WERI-Rb-1 (cell line): Measurements from ENCODE around the gene BCHE.

Experiments used
- DNase-seq: peaks from one replicate; pipeline ENCODE4 v3.0.0-alpha.2; 2020
- H3K27ac ChIP-seq: fragments of 250-450 bp; sonication (Bioruptor Pico); 2 replicates; pipeline ENCODE4 v1.5.1; 2020; ENCODE audit warnings: mild to moderate bottlenecking, moderate library complexity
- H3K27me3 ChIP-seq: fragments of 250-450 bp; sonication (Bioruptor Pico); 2 replicates; pipeline ENCODE4 v1.5.1; 2021; ENCODE audit warnings: mild to moderate bottlenecking, low read depth, moderate library complexity; ENCODE audit not compliant: insufficient read depth, severe bottlenecking
- H3K36me3 ChIP-seq: fragments of 250-450 bp; sonication (Bioruptor Pico); 2 replicates; pipeline ENCODE4 v1.5.1; 2020; ENCODE audit warnings: mild to moderate bottlenecking, moderate library complexity
- H3K4me3 ChIP-seq: 2 replicates; pipeline ENCODE4 v1.5.1; 2011; ENCODE audit warnings: low read depth, mild to moderate bottlenecking, control low read depth, low read length
- H3K9me3 ChIP-seq: fragments of 250-450 bp; sonication (Bioruptor Pico); 2 replicates; pipeline ENCODE4 v1.5.1; 2021; ENCODE audit warnings: mild to moderate bottlenecking, moderate library complexity; ENCODE audit not compliant: severe bottlenecking
- TF ChIP-seq, protein P1 (sequence below): IDR thresholded peaks from 2 replicates; pipeline ENCODE4 v1.5.1; 2011; ENCODE audit warnings: low read depth, mild to moderate bottlenecking, control low read depth, inconsistent platforms, low read length

Gene BCHE

DNA sequence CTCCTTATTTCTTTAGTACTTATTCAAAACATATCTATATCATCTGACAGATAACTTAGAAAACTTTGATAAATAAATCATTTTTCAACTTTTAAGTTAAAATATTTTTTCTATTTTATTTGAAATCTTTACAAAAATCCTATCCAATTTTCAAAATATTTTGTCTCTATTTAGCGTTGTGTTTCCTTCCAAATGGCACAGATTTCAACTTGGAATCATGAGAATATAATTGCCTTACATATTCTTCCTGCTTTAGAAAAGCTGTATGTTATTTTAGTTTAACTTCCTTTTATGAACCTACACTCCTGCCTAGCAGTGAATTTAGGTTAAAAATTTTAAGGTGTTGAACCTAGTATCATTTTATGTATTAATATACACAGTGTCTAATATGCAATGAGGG, 38.2 kb downstream of the BCHE start:
- Histone ChIP-seq H3K36me3 (no peaks in the 10 kb centered on the region), H3K27ac (no peak overlapping the region), H3K27me3 (no peaks in the 10 kb centered on the region), H3K4me3 (no peak overlapping the region), H3K9me3 (no peaks in the 10 kb centered on the region)
- no peak for DNase-seq
- TF ChIP-seq, protein P1, sequence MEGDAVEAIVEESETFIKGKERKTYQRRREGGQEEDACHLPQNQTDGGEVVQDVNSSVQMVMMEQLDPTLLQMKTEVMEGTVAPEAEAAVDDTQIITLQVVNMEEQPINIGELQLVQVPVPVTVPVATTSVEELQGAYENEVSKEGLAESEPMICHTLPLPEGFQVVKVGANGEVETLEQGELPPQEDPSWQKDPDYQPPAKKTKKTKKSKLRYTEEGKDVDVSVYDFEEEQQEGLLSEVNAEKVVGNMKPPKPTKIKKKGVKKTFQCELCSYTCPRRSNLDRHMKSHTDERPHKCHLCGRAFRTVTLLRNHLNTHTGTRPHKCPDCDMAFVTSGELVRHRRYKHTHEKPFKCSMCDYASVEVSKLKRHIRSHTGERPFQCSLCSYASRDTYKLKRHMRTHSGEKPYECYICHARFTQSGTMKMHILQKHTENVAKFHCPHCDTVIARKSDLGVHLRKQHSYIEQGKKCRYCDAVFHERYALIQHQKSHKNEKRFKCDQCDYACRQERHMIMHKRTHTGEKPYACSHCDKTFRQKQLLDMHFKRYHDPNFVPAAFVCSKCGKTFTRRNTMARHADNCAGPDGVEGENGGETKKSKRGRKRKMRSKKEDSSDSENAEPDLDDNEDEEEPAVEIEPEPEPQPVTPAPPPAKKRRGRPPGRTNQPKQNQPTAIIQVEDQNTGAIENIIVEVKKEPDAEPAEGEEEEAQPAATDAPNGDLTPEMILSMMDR: no peak

DNA sequence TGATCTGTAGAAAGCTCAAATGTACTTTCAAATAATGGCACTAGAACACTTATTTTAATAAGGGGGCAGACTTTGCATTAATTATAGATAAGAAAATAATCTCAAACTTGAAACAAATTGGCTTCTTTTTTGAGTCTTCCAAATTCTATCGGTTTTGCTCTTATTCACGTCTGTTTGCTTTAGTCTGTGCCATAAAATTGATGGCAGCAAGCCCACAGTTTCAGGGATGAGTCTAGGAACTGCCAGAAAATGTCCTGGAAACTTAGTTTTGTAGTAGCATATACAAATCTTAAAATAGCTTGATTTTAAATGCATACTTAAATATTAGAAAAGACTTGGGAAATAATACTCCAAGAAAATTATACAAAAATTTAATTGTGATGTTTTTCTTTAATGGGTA, 39.7 kb downstream of the BCHE start:
- TF ChIP-seq, protein P1: no peak

DNA sequence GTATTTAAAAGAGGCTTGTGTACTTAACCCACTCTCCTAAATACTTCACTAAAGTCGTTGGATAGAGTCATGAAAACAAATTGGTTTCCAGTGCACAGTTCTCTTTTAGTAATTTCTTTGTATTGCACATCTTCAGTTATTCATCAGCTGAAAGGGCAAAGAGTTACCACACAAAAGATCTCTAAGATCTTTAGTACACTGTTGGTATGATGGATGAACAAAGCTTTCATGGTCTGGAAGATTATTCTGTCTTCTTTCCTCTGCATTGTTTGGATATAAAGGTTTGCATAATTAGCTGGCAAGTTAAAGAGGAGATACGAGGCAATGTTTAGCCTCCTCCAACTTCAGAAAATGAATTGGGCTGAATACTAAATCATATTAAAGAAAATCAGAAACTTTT, 40.5 kb downstream of the BCHE start:
- Histone ChIP-seq H3K9me3 (no peaks in the 10 kb centered on the region), H3K4me3 (no peak overlapping the region), H3K27me3 (no peaks in the 10 kb centered on the region), H3K36me3 (no peaks in the 10 kb centered on the region), H3K27ac (no peak overlapping the region)
- DNase-seq: no peak
- TF ChIP-seq, protein P1: no peak

More for the DNA sequence above, 39.7 kb downstream of the BCHE start:
- Histone ChIP-seq H3K36me3 (no peaks in the 10 kb centered on the region), H3K9me3 (no peaks in the 10 kb centered on the region), H3K27ac (no peak overlapping the region), H3K4me3 (no peak overlapping the region), H3K27me3 (no peaks in the 10 kb centered on the region)
- DNase-seq: no peak

DNA sequence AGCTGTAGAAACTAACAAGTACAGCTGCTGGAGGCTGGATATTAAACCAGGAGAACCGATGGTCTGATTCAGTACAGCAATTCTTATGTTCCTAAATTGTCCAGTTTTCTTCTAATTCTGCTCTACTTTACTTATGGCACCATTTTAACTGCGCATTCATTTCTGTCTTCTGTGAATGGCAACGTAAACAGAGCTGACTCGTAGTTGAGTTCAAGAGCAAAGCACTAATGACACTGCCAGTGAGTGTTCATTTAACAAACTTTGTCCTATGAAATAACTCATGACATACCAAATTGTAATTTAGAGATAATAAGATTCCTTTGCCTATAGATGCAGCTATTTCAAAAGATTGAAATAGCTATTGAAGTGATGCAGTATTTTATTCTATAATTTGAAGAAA, 48.7 kb downstream of the BCHE start:
- Histone ChIP-seq H3K36me3 (no peaks in the 10 kb centered on the region), H3K4me3 (no peak overlapping the region), H3K27me3 (no peaks in the 10 kb centered on the region), H3K27ac (no peak overlapping the region), H3K9me3 (no peaks in the 10 kb centered on the region)
- TF ChIP-seq, protein P1: no peak
- DNase-seq: no peak

DNA sequence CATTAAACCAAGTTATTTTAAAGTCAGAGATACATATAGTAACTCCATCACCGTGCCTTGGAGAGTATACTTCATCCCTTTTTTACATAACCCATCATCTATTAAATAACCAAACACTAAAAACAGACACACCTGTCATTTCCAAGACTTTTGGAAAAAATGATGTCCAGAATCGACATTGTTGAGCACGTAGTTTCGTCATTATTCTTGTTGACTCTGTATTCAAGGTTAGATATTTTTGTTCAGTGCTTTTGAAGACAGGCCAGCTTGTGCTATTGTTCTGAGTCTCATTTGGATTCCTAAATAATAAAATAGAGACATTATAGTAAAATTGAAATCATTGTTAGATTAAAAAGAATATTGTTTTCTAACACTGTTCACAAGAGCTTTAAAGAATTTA, 51.2 kb downstream of the BCHE start:
- Histone ChIP-seq H3K27ac (no peak overlapping the region), H3K4me3 (no peak overlapping the region), H3K9me3 (no peaks in the 10 kb centered on the region), H3K27me3 (no peaks in the 10 kb centered on the region), H3K36me3 (no peaks in the 10 kb centered on the region)
- TF ChIP-seq, protein P1: no peak
- no peak for DNase-seq

DNA sequence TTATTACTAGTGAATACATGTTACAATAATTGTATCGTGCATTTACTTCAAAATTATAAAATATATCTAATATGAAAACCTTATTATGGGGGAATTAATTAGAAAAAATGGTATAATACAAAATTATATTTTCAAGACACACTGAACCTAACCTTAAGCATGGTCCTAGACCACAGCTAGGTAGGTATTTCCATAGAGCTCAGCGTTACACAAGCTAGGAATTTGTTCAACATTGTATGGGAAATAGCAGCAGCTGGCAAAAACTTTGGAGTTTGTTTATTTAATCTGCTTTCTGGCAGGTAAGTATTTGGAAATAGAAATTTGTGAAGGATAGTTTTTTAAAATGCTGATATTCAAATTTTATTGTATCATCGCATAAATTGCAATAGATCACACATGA, 52.9 kb downstream of the BCHE start:
- no peak for DNase-seq
- no peaks in the 10 kb centered on the region for H3K36me3 ChIP-seq
- no peak overlapping the region for H3K4me3 ChIP-seq
- no peaks in the 10 kb centered on the region for H3K9me3 ChIP-seq
- no peaks in the 10 kb centered on the region for H3K27me3 ChIP-seq
- TF ChIP-seq, protein P1: no peak
- H3K27ac ChIP-seq: no peak overlapping the region
